Caco-2 (cell line): Measurements from ENCODE around the gene STRN3. TPM values are rescaled to one million over a fixed set of nuclear protein-coding genes. Genes with fewer than 3 reads are reported as not detected.

Experiments
- BruUV-seq: library from RNA; stranded (reverse); fragments of 400-500 nt; replicated peaks from 2 replicates; lab custom pipeline; 2021; lab: Mats Ljungman, UMichigan
- CTCF ChIA-PET: fragments of 300-600 bp; sonication (Branson Sonifier 250); formaldehyde crosslinking; loops from one replicate; lab custom pipeline; 2022; ENCODE audit warnings: antibody characterized with exemption; lab: Charles Lee
- POLR2A ChIA-PET: fragments of 300-600 bp; sonication (Branson Sonifier 250); formaldehyde crosslinking; loops from one replicate; lab custom pipeline; 2022; ENCODE audit warnings: antibody characterized with exemption; lab: Charles Lee
- DNase-seq, 2 experiments: peaks; one replicate each; pipeline versions ENCODE4 v3.0.0 to v3.0.0-alpha.2; 2020 to 2022
- H3K27me3 ChIP-seq: replicated peaks from 2 replicates; pipeline ENCODE4 v1.6.0; 2011; ENCODE audit warnings: low read length; ENCODE audit not compliant: control insufficient read depth, insufficient read depth
- H3K36me3 ChIP-seq: 2 replicates; pipeline ENCODE4 v1.5.1; 2011; ENCODE audit warnings: low read length; ENCODE audit not compliant: control insufficient read depth, insufficient read depth
- H3K4me1 ChIP-seq: fragments of 250-450 bp; sonication (Bioruptor Pico); 2 replicates; pipeline ENCODE4 v1.5.1; 2020; ENCODE audit warnings: mild to moderate bottlenecking
- H3K4me3 ChIP-seq: 2 replicates; pipeline ENCODE4 v1.5.1; 2011; ENCODE audit warnings: low read depth, mild to moderate bottlenecking, control low read depth, low read length
- H3K9me3 ChIP-seq: fragments of 250-450 bp; sonication (Bioruptor Pico); 2 replicates; pipeline ENCODE4 v1.5.1; 2020; ENCODE audit warnings: mild to moderate bottlenecking, moderate library complexity
- H3K27ac Mint-ChIP-seq: one replicate; pipeline ENCODE4 v1.8.0; 2022; ENCODE audit warnings: mixed read lengths; ENCODE audit not compliant: unreplicated experiment
- H3K27me3 Mint-ChIP-seq: one replicate; pipeline ENCODE4 v1.8.0; 2022; ENCODE audit warnings: mixed read lengths; ENCODE audit not compliant: insufficient read depth, unreplicated experiment
- H3K36me3 Mint-ChIP-seq: one replicate; pipeline ENCODE4 v1.8.0; 2022; ENCODE audit warnings: mild to moderate bottlenecking, mixed read lengths; ENCODE audit not compliant: insufficient read depth, unreplicated experiment
- H3K4me1 Mint-ChIP-seq: one replicate; pipeline ENCODE4 v1.8.0; 2022; ENCODE audit warnings: low read depth, mixed read lengths; ENCODE audit not compliant: unreplicated experiment
- H3K4me3 Mint-ChIP-seq: one replicate; pipeline ENCODE4 v1.8.0; 2022; ENCODE audit warnings: mild to moderate bottlenecking, moderate library complexity, mixed read lengths; ENCODE audit not compliant: unreplicated experiment
- H3K9me3 Mint-ChIP-seq: one replicate; pipeline ENCODE4 v1.8.0; 2022; ENCODE audit warnings: mixed read lengths; ENCODE audit not compliant: unreplicated experiment
- CTCF ChIP-seq, 2 experiments: fragments of 200-600 bp in 1 of 2; IDR thresholded peaks; 1 replicate in 1 of 2; 2 replicates in 1 of 2; pipeline versions ENCODE4 v1.5.1 to v1.8.0; 2011 to 2022; ENCODE audit warnings: antibody characterized with exemption in 1 of 2, control low read depth in 1 of 2, inconsistent platforms in 1 of 2, low read depth in 1 of 2, low read length in 1 of 2, mild to moderate bottlenecking in 1 of 2, moderate library complexity in 1 of 2; ENCODE audit not compliant: insufficient read depth in 1 of 2, severe bottlenecking in 1 of 2, unreplicated experiment in 1 of 2
- intact Hi-C: fragments of 100-400 bp; cut with micrococcal nuclease; formaldehyde crosslinking; loops from one replicate; pipeline ENCODE4 v1.10.0; 2022; ENCODE audit not compliant: unreplicated experiment
- total RNA-seq: library from RNA; stranded (reverse); gene quantifications from 2 replicates; pipeline ENCODE4 v1.2.3, GENCODE V29; 2022

The STRN3 gene
- total RNA-seq, 1 experiment from 2014 or later: 38.0 TPM

- no peaks in the 10 kb centered on the region for H3K4me1 Mint-ChIP-seq
- H3K9me3 Mint-ChIP-seq: no peaks in the 10 kb centered on the region
- no peak for TF ChIP-seq CTCF (IDR thresholded peaks at IDR 0.05; ENCODE audit: insufficient read depth in 1 of 2, low read depth in 1 of 2, low read length in 1 of 2, severe bottlenecking in 1 of 2, unreplicated experiment in 1 of 2)
- BruUV-seq: no TSS peak
- POLR2A ChIA-PET: no interaction called here
- no peaks in the 10 kb centered on the region for H3K4me1 ChIP-seq
- peaks cover 23% of the 10 kb centered on the region for H3K36me3 Mint-ChIP-seq
- no peaks in the 10 kb centered on the region for H3K27me3 Mint-ChIP-seq
- intact Hi-C loops: no loop called here
- H3K27me3 ChIP-seq: no peaks in the 10 kb centered on the region
- DNase-seq: no peak
- H3K4me3 Mint-ChIP-seq: no peak overlapping the region
- CTCF ChIA-PET: no interaction called here
- no peaks in the 10 kb centered on the region for H3K36me3 ChIP-seq
- H3K4me3 ChIP-seq: no peak overlapping the region
- H3K9me3 ChIP-seq: no peaks in the 10 kb centered on the region
- no peak overlapping the region for H3K27ac Mint-ChIP-seq
Measured at GRCh38 chr14:30921305-30921704, 104.9 kb downstream of the STRN3 start.

DNA sequence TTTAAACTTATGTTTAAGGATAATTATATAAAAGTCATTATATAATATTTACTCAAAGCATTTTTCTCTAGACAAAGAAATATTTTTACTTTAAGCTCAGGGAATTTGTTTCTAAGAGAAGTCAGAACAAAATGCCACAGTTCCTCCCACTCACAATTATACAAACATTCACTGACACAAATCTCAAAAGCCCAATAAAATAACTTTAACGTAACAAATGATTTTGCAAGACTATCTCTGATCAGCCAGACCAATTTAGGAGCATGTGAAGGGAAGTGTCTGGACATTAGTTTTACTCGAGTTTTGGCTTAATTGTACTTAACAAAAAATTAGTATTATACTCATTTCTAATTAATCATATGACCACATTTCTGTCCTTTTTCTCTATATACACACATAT lies 110.6 kb downstream of the STRN3 start:
- no TSS peak for BruUV-seq
- TF ChIP-seq CTCF (IDR thresholded peaks at IDR 0.05; ENCODE audit: insufficient read depth in 1 of 2, low read depth in 1 of 2, low read length in 1 of 2, severe bottlenecking in 1 of 2, unreplicated experiment in 1 of 2): no peak
- H3K27me3 Mint-ChIP-seq: no peaks in the 10 kb centered on the region
- intact Hi-C loops: no loop called here
- ChIA-PET POLR2A (no interaction called here), CTCF (no interaction called here)
- no peaks in the 10 kb centered on the region for H3K27me3 ChIP-seq
- H3K36me3 ChIP-seq: no peaks in the 10 kb centered on the region
- H3K4me3 Mint-ChIP-seq: no peak overlapping the region
- H3K4me1 ChIP-seq: no peaks in the 10 kb centered on the region
- H3K36me3 Mint-ChIP-seq: peaks cover 27% of the 10 kb centered on the region
- DNase-seq: no peak
- H3K9me3 ChIP-seq: no peaks in the 10 kb centered on the region
- no peaks in the 10 kb centered on the region for H3K9me3 Mint-ChIP-seq
- no peak overlapping the region for H3K4me3 ChIP-seq
- no peak overlapping the region for H3K27ac Mint-ChIP-seq
- H3K4me1 Mint-ChIP-seq: no peaks in the 10 kb centered on the region

- peaks cover 28% of the 10 kb centered on the region for H3K36me3 Mint-ChIP-seq
- Histone ChIP-seq H3K9me3 (no peaks in the 10 kb centered on the region), H3K27me3 (no peaks in the 10 kb centered on the region), H3K4me1 (no peaks in the 10 kb centered on the region), H3K36me3 (no peaks in the 10 kb centered on the region), H3K4me3 (no peak overlapping the region)
- CTCF ChIA-PET: no interaction called here
- H3K9me3 Mint-ChIP-seq: no peaks in the 10 kb centered on the region
- DNase-seq: no peak
- POLR2A ChIA-PET: no interaction called here
- no peaks in the 10 kb centered on the region for H3K27me3 Mint-ChIP-seq
- H3K4me3 Mint-ChIP-seq: no peak overlapping the region
- no peak for TF ChIP-seq CTCF (IDR thresholded peaks at IDR 0.05; ENCODE audit: insufficient read depth in 1 of 2, low read depth in 1 of 2, low read length in 1 of 2, severe bottlenecking in 1 of 2, unreplicated experiment in 1 of 2)
- intact Hi-C loops: no loop called here
- no peaks in the 10 kb centered on the region for H3K4me1 Mint-ChIP-seq
- H3K27ac Mint-ChIP-seq: no peak overlapping the region
- BruUV-seq: no TSS peak
Measured at GRCh38 chr14:30914812-30915211, 111.4 kb downstream of the STRN3 start.
